Measurements from ENCODE around the gene EDNRA.
A peak's percentile ranks its signal among the peaks of the same experiment; 100 is the strongest.

The EDNRA gene

GRCh38 chr4:147560625-147561024, 79.7 kb downstream of the EDNRA start:
- no peak overlapping the region for H3K4me3 ChIP-seq (ENCODE audit: low read depth, low read length)
- no peaks in the 10 kb centered on the region for H3K36me3 ChIP-seq (replicated peaks)
- TF ChIP-seq CTCF (IDR thresholded peaks at IDR 0.05; ENCODE audit: low read depth, low read length, missing control alignments), result no peak
- H3K27me3 ChIP-seq (replicated peaks), result no peaks in the 10 kb centered on the region
- DNase-seq, result no peak
- H3K27ac ChIP-seq, result peak overlapping the region; percentile 67
- in situ Hi-C loops (cut with HindIII; ENCODE audit: low pct_ligation_motif_present, low sequenced_read_pairs), result no loop called here

- TF ChIP-seq CTCF (IDR thresholded peaks at IDR 0.05; ENCODE audit: low read depth, low read length, missing control alignments), result no peak
- in situ Hi-C loops (cut with HindIII; ENCODE audit: low pct_ligation_motif_present, low sequenced_read_pairs), result no loop called here
- H3K36me3 ChIP-seq (replicated peaks), result no peaks in the 10 kb centered on the region
- no peak overlapping the region for H3K27ac ChIP-seq
- no peaks in the 10 kb centered on the region for H3K27me3 ChIP-seq (replicated peaks)
- no peak overlapping the region for H3K4me3 ChIP-seq (ENCODE audit: low read depth, low read length)
- no peak for DNase-seq
Measured at GRCh38 chr4:147566762-147567161, 85.9 kb downstream of the EDNRA start.

- in situ Hi-C loops (cut with HindIII; ENCODE audit: low pct_ligation_motif_present, low sequenced_read_pairs), result no loop called here
- DNase-seq, result no peak
- TF ChIP-seq CTCF (IDR thresholded peaks at IDR 0.05; ENCODE audit: low read depth, low read length, missing control alignments), result no peak
- Histone ChIP-seq H3K27ac (no peak overlapping the region), H3K4me3 (ENCODE audit: low read depth, low read length) (no peak overlapping the region), H3K27me3 (replicated peaks) (no peaks in the 10 kb centered on the region), H3K36me3 (replicated peaks) (no peaks in the 10 kb centered on the region)
Measured at GRCh38 chr4:147567276-147567675, 86.4 kb downstream of the EDNRA start.

- no peak overlapping the region for H3K4me3 ChIP-seq (ENCODE audit: low read depth, low read length)
- H3K27me3 ChIP-seq (replicated peaks), result no peaks in the 10 kb centered on the region
- peak; percentile 54 for TF ChIP-seq CTCF (IDR thresholded peaks at IDR 0.05; ENCODE audit: low read depth, low read length, missing control alignments)
- no peaks in the 10 kb centered on the region for H3K36me3 ChIP-seq (replicated peaks)
- DNase-seq, result no peak
- in situ Hi-C loops (cut with HindIII; ENCODE audit: low pct_ligation_motif_present, low sequenced_read_pairs), result no loop called here
- H3K27ac ChIP-seq, result no peak overlapping the region
Measured at GRCh38 chr4:147570616-147571015, 89.7 kb downstream of the EDNRA start.

GRCh38 chr4:147571036-147571770, 90.3 kb downstream of the EDNRA start:
- no peak overlapping the region for H3K4me3 ChIP-seq (ENCODE audit: low read depth, low read length)
- H3K27ac ChIP-seq, result no peak overlapping the region
- TF ChIP-seq CTCF (IDR thresholded peaks at IDR 0.05; ENCODE audit: low read depth, low read length, missing control alignments), result no peak
- H3K36me3 ChIP-seq (replicated peaks), result no peaks in the 10 kb centered on the region
- in situ Hi-C loops (cut with HindIII; ENCODE audit: low pct_ligation_motif_present, low sequenced_read_pairs), result no loop called here
- H3K27me3 ChIP-seq (replicated peaks), result no peaks in the 10 kb centered on the region
- no peak for DNase-seq

- DNase-seq, result no peak
- Histone ChIP-seq H3K36me3 (replicated peaks) (no peaks in the 10 kb centered on the region), H3K4me3 (ENCODE audit: low read depth, low read length) (no peak overlapping the region), H3K27me3 (replicated peaks) (no peaks in the 10 kb centered on the region), H3K27ac (no peak overlapping the region)
- in situ Hi-C loops (cut with HindIII; ENCODE audit: low pct_ligation_motif_present, low sequenced_read_pairs), result loop anchor here (25.0 kb wide), 1 partner anchor 464 kb away; no protein-coding TSS in a partner anchor
- no peak for TF ChIP-seq CTCF (IDR thresholded peaks at IDR 0.05; ENCODE audit: low read depth, low read length, missing control alignments)
Measured at GRCh38 chr4:147576084-147576483, 95.2 kb downstream of the EDNRA start.

Measured in brain microvascular endothelial cell (primary cell).